GM12892 (cell line): ENCODE data around the gene PEAK3.

ENCODE experiments used
- DNase-seq: peaks from one replicate; pipeline ENCODE4 v3.0.0; 2011; ENCODE audit not compliant: insufficient read length
- FAIRE-seq: peaks from 2 replicates; lab custom pipeline; 2011; peaks lifted over from hg19 to GRCh38; lab: Jason Lieb, UNC
- POLR2A ChIP-seq: IDR thresholded peaks from 2 replicates; pipeline ENCODE4 v1.6.1; 2011; ENCODE audit warnings: low read depth, low read length, control low read depth
- POLR2AphosphoS5 ChIP-seq: IDR thresholded peaks from 2 replicates; pipeline ENCODE4 v1.6.1; 2011; ENCODE audit warnings: low read depth, low read length, control low read depth
- TAF1 ChIP-seq: IDR thresholded peaks from 2 replicates; pipeline ENCODE4 v1.6.1; 2011; ENCODE audit warnings: low read depth, mild to moderate bottlenecking, control low read depth, low read length, borderline replicate concordance

PEAK3 gene

GRCh38 chr19:2324220-2324948, 42.4 kb upstream of the PEAK3 start:
- FAIRE-seq (peak; percentile 80), DNase-seq (no peak)
- TF ChIP-seq POLR2A (peak; percentile 10; the same call in 1 of the 2 replicates), POLR2AphosphoS5 (no peak), TAF1 (no peak)

- FAIRE-seq (no peak), DNase-seq (no peak)
- TF ChIP-seq TAF1 (no peak), POLR2A (no peak), POLR2AphosphoS5 (no peak)
These were observed 41.7 kb upstream of the PEAK3 start for GRCh38 chr19:2323707-2324106.

GRCh38 chr19:2321565-2322283, 39.7 kb upstream of the PEAK3 start:
- FAIRE-seq (no peak), DNase-seq (no peak)
- no peak for TF ChIP-seq POLR2AphosphoS5
- TF ChIP-seq TAF1, result no peak
- no peak for TF ChIP-seq POLR2A

GRCh38 chr19:2320939-2321338, 39.0 kb upstream of the PEAK3 start:
- TF ChIP-seq POLR2AphosphoS5 (peak; percentile 60), TAF1 (no peak), POLR2A (peak; percentile 34; the same call in 1 of the 2 replicates)
- no peak for FAIRE-seq
- DNase-seq, result no peak

- TF ChIP-seq POLR2AphosphoS5 (no peak), TAF1 (no peak), POLR2A (no peak)
- FAIRE-seq (no peak), DNase-seq (no peak)
These were observed 38.1 kb upstream of the PEAK3 start for GRCh38 chr19:2320049-2320448.

- FAIRE-seq (no peak), DNase-seq (no peak)
These were observed 37.6 kb upstream of the PEAK3 start for GRCh38 chr19:2319551-2319950.

GRCh38 chr19:2318923-2319322, 36.9 kb upstream of the PEAK3 start:
- DNase-seq, result no peak
- TF ChIP-seq POLR2AphosphoS5, result no peak
- no peak for TF ChIP-seq TAF1
- no peak for TF ChIP-seq POLR2A
- FAIRE-seq, result no peak

More at GRCh38 chr19:2319551-2319950, 37.6 kb upstream of the PEAK3 start:
- no peak for TF ChIP-seq POLR2AphosphoS5
- TF ChIP-seq POLR2A, result no peak
- TF ChIP-seq TAF1, result no peak

- no peak for FAIRE-seq
- TF ChIP-seq POLR2AphosphoS5 (no peak), POLR2A (no peak), TAF1 (no peak)
- DNase-seq, result no peak
These were observed 35.8 kb upstream of the PEAK3 start for GRCh38 chr19:2317756-2318155.

GRCh38 chr19:2317300-2317699, 35.3 kb upstream of the PEAK3 start:
- no peak for FAIRE-seq
- no peak for DNase-seq
- TF ChIP-seq TAF1 (no peak), POLR2A (no peak), POLR2AphosphoS5 (no peak)

GRCh38 chr19:2315818-2316353, 33.9 kb upstream of the PEAK3 start:
- FAIRE-seq (peak; percentile 54), DNase-seq (no peak)

GRCh38 chr19:2315121-2315817, 33.3 kb upstream of the PEAK3 start:
- DNase-seq, result no peak
- TF ChIP-seq POLR2AphosphoS5 (no peak), TAF1 (no peak), POLR2A (no peak)
- FAIRE-seq, result no peak

More at GRCh38 chr19:2315818-2316353, 33.9 kb upstream of the PEAK3 start:
- TF ChIP-seq POLR2A (no peak), TAF1 (no peak), POLR2AphosphoS5 (no peak)
